WTC11 (cell line): ENCODE data around the gene RACGAP1. TPM values are rescaled to one million over a fixed set of nuclear protein-coding genes. Genes with fewer than 3 reads are reported as not detected.
A peak's percentile ranks its signal among the peaks of the same experiment; 100 is the strongest.

Experiments used
- ATAC-seq: fragments of 200-7000 bp; cut with Tn5 transposase; 2 replicates; pipeline ENCODE4 v1.10.0; 2021; ENCODE audit warnings: mild to moderate bottlenecking, moderate library complexity
- CTCF ChIA-PET: fragments of 300-600 bp; sonication (Branson Sonifier 250); formaldehyde crosslinking; loops from one replicate; lab custom pipeline; 2021; ENCODE audit warnings: antibody characterized with exemption; lab: Charles Lee
- POLR2A ChIA-PET: fragments of 350-600 bp; sonication (Branson Sonifier 250); formaldehyde crosslinking; loops from one replicate; lab custom pipeline; 2021; ENCODE audit warnings: antibody characterized with exemption; lab: Charles Lee
- DNase-seq: peaks from one replicate; pipeline ENCODE4 v3.0.0; 2021; ENCODE audit warnings: low spot score
- H3K27ac Mint-ChIP-seq: 2 replicates; pipeline ENCODE4 v1.8.0; 2021; ENCODE audit warnings: mixed read lengths
- H3K27me3 Mint-ChIP-seq: 2 replicates; pipeline ENCODE4 v1.8.0; 2021; ENCODE audit warnings: low read depth, mild to moderate bottlenecking, moderate library complexity, mixed read lengths
- H3K36me3 Mint-ChIP-seq: 2 replicates; pipeline ENCODE4 v1.8.0; 2021; ENCODE audit warnings: mixed read lengths
- H3K4me1 Mint-ChIP-seq: 2 replicates; pipeline ENCODE4 v1.8.0; 2022; ENCODE audit warnings: mixed read lengths
- H3K4me3 Mint-ChIP-seq: 2 replicates; pipeline ENCODE4 v1.8.0; 2021; ENCODE audit warnings: mild to moderate bottlenecking, moderate library complexity, mixed read lengths
- H3K9me3 Mint-ChIP-seq: 2 replicates; pipeline ENCODE4 v1.8.0; 2021; ENCODE audit warnings: mixed read lengths
- ATF1 ChIP-seq: sonication (generic); formaldehyde crosslinking; IDR thresholded peaks from 2 replicates; pipeline ENCODE4 v1.8.1; 2023; ENCODE audit warnings: mild to moderate bottlenecking, moderate library complexity, missing genetic modification reagents
- FOXJ3 ChIP-seq: sonication (generic); formaldehyde crosslinking; IDR thresholded peaks from 2 replicates; pipeline ENCODE4 v1.9.0; 2021; ENCODE audit warnings: missing genetic modification reagents, mild to moderate bottlenecking, borderline replicate concordance
- GABPB1 ChIP-seq: sonication (generic); formaldehyde crosslinking; IDR thresholded peaks from 2 replicates; pipeline ENCODE4 v1.8.1; 2023; ENCODE audit warnings: mild to moderate bottlenecking, missing genetic modification reagents
- MXD4 ChIP-seq: fragments of 250-450 bp; sonication (Bioruptor Pico); IDR thresholded peaks from 2 replicates; pipeline ENCODE4 v1.8.0; 2021; ENCODE audit warnings: mild to moderate bottlenecking, moderate library complexity, borderline replicate concordance
- NFATC4 ChIP-seq: fragments of 250-450 bp; sonication (Bioruptor Pico); IDR thresholded peaks from 2 replicates; pipeline ENCODE4 v1.9.0; 2021; ENCODE audit warnings: mild to moderate bottlenecking
- RORB ChIP-seq: fragments of 250-450 bp; sonication (Bioruptor Pico); IDR thresholded peaks from 2 replicates; pipeline ENCODE4 v1.9.0; 2021; ENCODE audit warnings: mild to moderate bottlenecking
- ZNF219 ChIP-seq: sonication (generic); formaldehyde crosslinking; IDR thresholded peaks from 2 replicates; pipeline ENCODE4 v1.8.0; 2023; ENCODE audit warnings: missing genetic modification reagents, mild to moderate bottlenecking, borderline replicate concordance
- total RNA-seq: library from RNA; stranded (reverse); gene quantifications from 3 replicates; pipeline ENCODE4 v1.2.3, GENCODE V29; 2021
- TF ChIP-seq, protein P1 (sequence below): sonication (generic); formaldehyde crosslinking; IDR thresholded peaks from 2 replicates; pipeline ENCODE4 v1.8.0; 2022; ENCODE audit warnings: mild to moderate bottlenecking, missing genetic modification reagents
- TF ChIP-seq, protein P2 (sequence below): sonication (generic); formaldehyde crosslinking; IDR thresholded peaks from 2 replicates; pipeline ENCODE4 v1.8.0; 2022; ENCODE audit warnings: mild to moderate bottlenecking, missing genetic modification reagents
- TF ChIP-seq, protein P3 (sequence below): sonication (generic); formaldehyde crosslinking; IDR thresholded peaks from 2 replicates; pipeline ENCODE4 v1.8.1; 2023; ENCODE audit warnings: mild to moderate bottlenecking, missing genetic modification reagents, moderate library complexity
- TF ChIP-seq, protein P4 (sequence below): fragments of 250-450 bp; sonication (Bioruptor Pico); IDR thresholded peaks from 2 replicates; pipeline ENCODE4 v1.9.0; 2021; ENCODE audit warnings: mild to moderate bottlenecking, borderline replicate concordance
- TF ChIP-seq, protein P5 (sequence below): sonication (generic); formaldehyde crosslinking; IDR thresholded peaks from 2 replicates; pipeline ENCODE4 v1.8.1; 2023; ENCODE audit warnings: mild to moderate bottlenecking, moderate library complexity, missing genetic modification reagents
- TF ChIP-seq, protein P6 (sequence below): sonication (generic); formaldehyde crosslinking; IDR thresholded peaks from 2 replicates; pipeline ENCODE4 v1.8.1; 2023; ENCODE audit warnings: mild to moderate bottlenecking, missing genetic modification reagents

The RACGAP1 gene
- total RNA-seq, 1 experiment from 2014 or later, result 87.7 TPM

DNA sequence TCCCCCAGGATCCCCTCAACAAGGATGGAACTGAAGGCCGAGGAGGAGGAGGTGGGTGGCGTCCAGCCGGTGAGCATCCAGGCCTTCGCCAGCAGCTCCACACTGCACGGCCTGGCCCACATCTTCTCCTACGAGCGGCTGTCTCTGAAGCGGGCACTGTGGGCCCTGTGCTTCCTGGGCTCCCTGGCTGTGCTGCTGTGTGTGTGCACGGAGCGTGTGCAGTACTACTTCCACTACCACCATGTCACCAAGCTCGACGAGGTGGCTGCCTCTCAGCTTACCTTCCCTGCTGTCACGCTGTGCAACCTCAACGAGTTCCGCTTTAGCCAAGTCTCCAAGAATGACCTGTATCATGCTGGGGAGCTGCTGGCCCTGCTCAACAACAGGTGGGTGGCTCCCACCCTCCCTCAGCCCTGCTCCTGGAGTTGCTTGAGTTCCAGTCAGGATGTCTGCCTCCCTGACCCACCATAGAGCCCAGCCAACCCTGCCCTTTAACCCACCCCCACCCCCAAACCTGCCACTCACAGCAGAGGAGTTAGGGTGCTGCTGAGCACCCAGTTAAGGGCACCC is 33.5 kb upstream of the RACGAP1 start:
- Mint-ChIP-seq H3K36me3 (no peaks in the 10 kb centered on the region), H3K9me3 (no peaks in the 10 kb centered on the region), H3K27ac (no peak overlapping the region), H3K4me3 (peak overlapping the region; percentile 55), H3K4me1 (peaks cover 17% of the 10 kb centered on the region), H3K27me3 (peaks cover 72% of the 10 kb centered on the region)
- no peak for ATAC-seq
- ChIA-PET POLR2A (no interaction called here), CTCF (interaction anchor here (0.6 to 5.3 kb wide), 15 partner anchors 9 to 280 kb away, joined by 3 to 39 read pairs (median 4); partner anchors contain the start of gene RACGAP1)
- DNase-seq, result no peak
- no peak for TF ChIP-seq NFATC4 (CRISPR knock-in tag)
- TF ChIP-seq, protein P1, sequence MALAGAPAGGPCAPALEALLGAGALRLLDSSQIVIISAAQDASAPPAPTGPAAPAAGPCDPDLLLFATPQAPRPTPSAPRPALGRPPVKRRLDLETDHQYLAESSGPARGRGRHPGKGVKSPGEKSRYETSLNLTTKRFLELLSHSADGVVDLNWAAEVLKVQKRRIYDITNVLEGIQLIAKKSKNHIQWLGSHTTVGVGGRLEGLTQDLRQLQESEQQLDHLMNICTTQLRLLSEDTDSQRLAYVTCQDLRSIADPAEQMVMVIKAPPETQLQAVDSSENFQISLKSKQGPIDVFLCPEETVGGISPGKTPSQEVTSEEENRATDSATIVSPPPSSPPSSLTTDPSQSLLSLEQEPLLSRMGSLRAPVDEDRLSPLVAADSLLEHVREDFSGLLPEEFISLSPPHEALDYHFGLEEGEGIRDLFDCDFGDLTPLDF (CRISPR knock-in tag), result no peak
- TF ChIP-seq MXD4 (CRISPR knock-in tag), result no peak
- TF ChIP-seq ATF1 (CRISPR knock-in tag), result no peak
- TF ChIP-seq, protein P2, sequence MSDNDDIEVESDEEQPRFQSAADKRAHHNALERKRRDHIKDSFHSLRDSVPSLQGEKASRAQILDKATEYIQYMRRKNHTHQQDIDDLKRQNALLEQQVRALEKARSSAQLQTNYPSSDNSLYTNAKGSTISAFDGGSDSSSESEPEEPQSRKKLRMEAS (CRISPR knock-in tag), result no peak
- TF ChIP-seq, protein P3, sequence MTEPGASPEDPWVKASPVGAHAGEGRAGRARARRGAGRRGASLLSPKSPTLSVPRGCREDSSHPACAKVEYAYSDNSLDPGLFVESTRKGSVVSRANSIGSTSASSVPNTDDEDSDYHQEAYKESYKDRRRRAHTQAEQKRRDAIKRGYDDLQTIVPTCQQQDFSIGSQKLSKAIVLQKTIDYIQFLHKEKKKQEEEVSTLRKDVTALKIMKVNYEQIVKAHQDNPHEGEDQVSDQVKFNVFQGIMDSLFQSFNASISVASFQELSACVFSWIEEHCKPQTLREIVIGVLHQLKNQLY, result no peak
- TF ChIP-seq FOXJ3, result no peak
- TF ChIP-seq, protein P4, sequence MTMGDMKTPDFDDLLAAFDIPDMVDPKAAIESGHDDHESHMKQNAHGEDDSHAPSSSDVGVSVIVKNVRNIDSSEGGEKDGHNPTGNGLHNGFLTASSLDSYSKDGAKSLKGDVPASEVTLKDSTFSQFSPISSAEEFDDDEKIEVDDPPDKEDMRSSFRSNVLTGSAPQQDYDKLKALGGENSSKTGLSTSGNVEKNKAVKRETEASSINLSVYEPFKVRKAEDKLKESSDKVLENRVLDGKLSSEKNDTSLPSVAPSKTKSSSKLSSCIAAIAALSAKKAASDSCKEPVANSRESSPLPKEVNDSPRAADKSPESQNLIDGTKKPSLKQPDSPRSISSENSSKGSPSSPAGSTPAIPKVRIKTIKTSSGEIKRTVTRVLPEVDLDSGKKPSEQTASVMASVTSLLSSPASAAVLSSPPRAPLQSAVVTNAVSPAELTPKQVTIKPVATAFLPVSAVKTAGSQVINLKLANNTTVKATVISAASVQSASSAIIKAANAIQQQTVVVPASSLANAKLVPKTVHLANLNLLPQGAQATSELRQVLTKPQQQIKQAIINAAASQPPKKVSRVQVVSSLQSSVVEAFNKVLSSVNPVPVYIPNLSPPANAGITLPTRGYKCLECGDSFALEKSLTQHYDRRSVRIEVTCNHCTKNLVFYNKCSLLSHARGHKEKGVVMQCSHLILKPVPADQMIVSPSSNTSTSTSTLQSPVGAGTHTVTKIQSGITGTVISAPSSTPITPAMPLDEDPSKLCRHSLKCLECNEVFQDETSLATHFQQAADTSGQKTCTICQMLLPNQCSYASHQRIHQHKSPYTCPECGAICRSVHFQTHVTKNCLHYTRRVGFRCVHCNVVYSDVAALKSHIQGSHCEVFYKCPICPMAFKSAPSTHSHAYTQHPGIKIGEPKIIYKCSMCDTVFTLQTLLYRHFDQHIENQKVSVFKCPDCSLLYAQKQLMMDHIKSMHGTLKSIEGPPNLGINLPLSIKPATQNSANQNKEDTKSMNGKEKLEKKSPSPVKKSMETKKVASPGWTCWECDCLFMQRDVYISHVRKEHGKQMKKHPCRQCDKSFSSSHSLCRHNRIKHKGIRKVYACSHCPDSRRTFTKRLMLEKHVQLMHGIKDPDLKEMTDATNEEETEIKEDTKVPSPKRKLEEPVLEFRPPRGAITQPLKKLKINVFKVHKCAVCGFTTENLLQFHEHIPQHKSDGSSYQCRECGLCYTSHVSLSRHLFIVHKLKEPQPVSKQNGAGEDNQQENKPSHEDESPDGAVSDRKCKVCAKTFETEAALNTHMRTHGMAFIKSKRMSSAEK, result no peak
- TF ChIP-seq ZNF219, result no peak
- TF ChIP-seq, protein P5, sequence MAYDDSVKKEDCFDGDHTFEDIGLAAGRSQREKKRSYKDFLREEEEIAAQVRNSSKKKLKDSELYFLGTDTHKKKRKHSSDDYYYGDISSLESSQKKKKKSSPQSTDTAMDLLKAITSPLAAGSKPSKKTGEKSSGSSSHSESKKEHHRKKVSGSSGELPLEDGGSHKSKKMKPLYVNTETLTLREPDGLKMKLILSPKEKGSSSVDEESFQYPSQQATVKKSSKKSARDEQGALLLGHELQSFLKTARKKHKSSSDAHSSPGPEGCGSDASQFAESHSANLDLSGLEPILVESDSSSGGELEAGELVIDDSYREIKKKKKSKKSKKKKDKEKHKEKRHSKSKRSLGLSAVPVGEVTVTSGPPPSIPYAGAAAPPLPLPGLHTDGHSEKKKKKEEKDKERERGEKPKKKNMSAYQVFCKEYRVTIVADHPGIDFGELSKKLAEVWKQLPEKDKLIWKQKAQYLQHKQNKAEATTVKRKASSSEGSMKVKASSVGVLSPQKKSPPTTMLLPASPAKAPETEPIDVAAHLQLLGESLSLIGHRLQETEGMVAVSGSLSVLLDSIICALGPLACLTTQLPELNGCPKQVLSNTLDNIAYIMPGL (CRISPR knock-in tag), result no peak
- TF ChIP-seq GABPB1 (CRISPR knock-in tag), result no peak

DNA sequence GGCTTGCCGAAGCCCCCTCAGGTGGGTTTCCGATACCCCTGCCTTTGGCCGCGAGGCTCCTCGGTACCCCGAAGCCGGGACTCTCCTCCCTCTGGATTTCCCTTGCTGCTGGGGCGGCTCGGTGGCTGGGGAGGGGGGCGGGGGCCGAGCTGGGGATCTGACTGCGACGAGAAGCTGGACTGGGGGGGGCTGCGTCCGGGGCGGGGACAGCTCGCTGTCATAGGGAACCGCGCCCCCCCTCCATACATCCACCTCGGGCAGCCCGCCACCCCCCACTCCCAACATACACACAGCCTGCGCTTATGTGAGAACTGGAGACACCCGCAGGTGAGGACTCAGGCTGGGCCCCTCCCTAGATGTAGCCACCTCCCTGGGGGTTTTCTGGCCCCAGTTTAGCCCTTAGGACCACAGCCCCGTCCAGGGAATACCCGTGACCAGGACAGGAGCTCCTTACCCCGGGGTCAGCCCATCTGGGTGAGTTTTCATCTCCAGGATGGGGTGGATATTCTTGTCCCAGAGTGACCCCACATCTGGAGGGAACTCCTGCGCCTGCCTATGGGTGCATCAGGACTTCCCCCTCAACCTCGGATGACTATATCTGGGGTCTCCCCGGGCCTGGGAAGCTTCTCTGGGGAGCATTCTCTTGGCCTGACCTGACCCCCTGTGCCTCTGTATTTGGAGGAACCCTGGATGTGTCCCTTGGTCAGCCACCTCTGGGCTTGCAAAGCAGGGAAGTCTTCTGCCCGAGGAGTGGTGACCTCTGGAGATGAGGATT is 32.8 kb upstream of the RACGAP1 start:
- ChIA-PET POLR2A (interaction anchor here (0.6 kb wide), 1 partner anchor 10 kb away, joined by 4 read pairs; no protein-coding TSS in a partner anchor), CTCF (interaction anchor here (0.5 to 5.3 kb wide), 12 partner anchors 9 to 219 kb away, joined by 3 to 39 read pairs (median 4); partner anchors contain the start of gene RACGAP1)
- H3K27ac Mint-ChIP-seq, result no peak overlapping the region
- no peaks in the 10 kb centered on the region for H3K9me3 Mint-ChIP-seq
- no peak for DNase-seq
- peak overlapping the region; percentile 55 for H3K4me3 Mint-ChIP-seq
- H3K4me1 Mint-ChIP-seq, result peaks cover 17% of the 10 kb centered on the region
- no peaks in the 10 kb centered on the region for H3K36me3 Mint-ChIP-seq
- ATAC-seq, result no peak; the same call in 1 of the 2 replicates
- H3K27me3 Mint-ChIP-seq, result peaks cover 80% of the 10 kb centered on the region
- TF ChIP-seq, protein P6, sequence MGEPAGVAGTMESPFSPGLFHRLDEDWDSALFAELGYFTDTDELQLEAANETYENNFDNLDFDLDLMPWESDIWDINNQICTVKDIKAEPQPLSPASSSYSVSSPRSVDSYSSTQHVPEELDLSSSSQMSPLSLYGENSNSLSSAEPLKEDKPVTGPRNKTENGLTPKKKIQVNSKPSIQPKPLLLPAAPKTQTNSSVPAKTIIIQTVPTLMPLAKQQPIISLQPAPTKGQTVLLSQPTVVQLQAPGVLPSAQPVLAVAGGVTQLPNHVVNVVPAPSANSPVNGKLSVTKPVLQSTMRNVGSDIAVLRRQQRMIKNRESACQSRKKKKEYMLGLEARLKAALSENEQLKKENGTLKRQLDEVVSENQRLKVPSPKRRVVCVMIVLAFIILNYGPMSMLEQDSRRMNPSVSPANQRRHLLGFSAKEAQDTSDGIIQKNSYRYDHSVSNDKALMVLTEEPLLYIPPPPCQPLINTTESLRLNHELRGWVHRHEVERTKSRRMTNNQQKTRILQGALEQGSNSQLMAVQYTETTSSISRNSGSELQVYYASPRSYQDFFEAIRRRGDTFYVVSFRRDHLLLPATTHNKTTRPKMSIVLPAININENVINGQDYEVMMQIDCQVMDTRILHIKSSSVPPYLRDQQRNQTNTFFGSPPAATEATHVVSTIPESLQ (CRISPR knock-in tag), result no peak
- TF ChIP-seq, protein P5 (CRISPR knock-in tag), result no peak
- TF ChIP-seq RORB (CRISPR knock-in tag), result no peak
- TF ChIP-seq, protein P4, result no peak
